Right lobe of liver (tissue), 6 donors: ENCODE measurements around the gene UCK1. TPM values are rescaled to one million over a fixed set of nuclear protein-coding genes. Genes with fewer than 3 reads are reported as not detected.

Source experiments
- ATAC-seq, 4 donors: fragments of 200-7000 bp; cut with Tn5 transposase; one replicate each; pipeline ENCODE4 v1.9.1; 2020; ENCODE audit warnings: mild to moderate bottlenecking in 4 of 4, moderate library complexity in 4 of 4
- DNase-seq, 3 donors: peaks; one replicate each; pipeline ENCODE4 v3.0.0-alpha.2; 2020
- H3K27ac ChIP-seq, 3 donors: fragments of 200-600 bp; one replicate each; pipeline ENCODE4 v1.8.0; 2022
- H3K27me3 ChIP-seq, 2 donors: fragments of 200-600 bp; one replicate each; pipeline ENCODE4 v1.8.0; 2022
- H3K36me3 ChIP-seq, 4 donors: fragments of 200-600 bp; sonication (generic) in 1 of 4; one replicate each; pipeline versions ENCODE4 v1.5.1 to v1.8.0; 2017 to 2022; ENCODE audit warnings: control low read depth in 1 of 4
- H3K4me1 ChIP-seq, 4 donors: fragments of 200-600 bp; sonication (generic) in 1 of 4; one replicate each; pipeline versions ENCODE4 v1.5.1 to v1.8.0; 2017 to 2022; ENCODE audit warnings: control low read depth in 1 of 4
- H3K4me3 ChIP-seq, 3 donors: fragments of 200-600 bp; one replicate each; pipeline ENCODE4 v1.8.0; 2022
- H3K9me3 ChIP-seq, 4 donors: fragments of 200-600 bp; sonication (generic) in 1 of 4; one replicate each; pipeline versions ENCODE4 v1.5.1 to v1.8.0; 2017 to 2022; ENCODE audit warnings: control low read depth in 1 of 4
- CTCF ChIP-seq, 4 donors: fragments of 200-600 bp in 3 of 4; fragments of 450-650 bp in 1 of 4; IDR thresholded peaks; one replicate each; pipeline versions ENCODE4 v1.5.1 to v1.8.0; 2016 to 2022; ENCODE audit warnings: antibody characterized with exemption in 4 of 4, mild to moderate bottlenecking in 2 of 4
- POLR2A ChIP-seq: fragments of 450-650 bp; IDR thresholded peaks from one replicate; pipeline ENCODE4 v1.6.1; 2017; ENCODE audit warnings: antibody characterized with exemption, mild to moderate bottlenecking
- WGBS: methylation state at CpG from one replicate; pipeline ENCODE4 v1.1.6; 2018; ENCODE audit warnings: low coverage, low lambda C conversion rate; ENCODE audit not compliant: insufficient coverage; ENCODE audit errors: missing lambda C conversion rate; 5-methylcytosine and 5-hydroxymethylcytosine counted together
- intact Hi-C, 2 donors: fragments of 100-400 bp; cut with DNase I; formaldehyde crosslinking; loops; one replicate each; pipeline versions ENCODE4 v1.11.2 to v1.14.1; 2022
- total RNA-seq, 6 experiments: library from RNA; depleted of rRNA in 2 of 6; stranded (reverse); fragments of >200 nt in 2 of 6; fragmentation: NEBNext Ultra II Directional in 3 of 6; extraction: Animal tissue kit (Norgen Biotek cat#: 25700) in 3 of 6; gene quantifications; one replicate each; pipeline versions ENCODE4 v1.1.0 to v1.2.4, GENCODE V29; 2016 to 2023
- donor health status: DM: no; HTN: yes; CAD: no.
- donor health status: DM: no; HTN: no; CAD: no.
- donor health status: DM: no; HTN: no; CAD: no.
- donor health status: DM: no; HTN: yes; CAD: no.
- donor health status: DM: no; HTN: yes; CAD: no.

The UCK1 gene
- total RNA-seq, 6 experiments from 2014 or later, result 18.4 to 32.1 (median 27.8) TPM

GRCh38 chr9:131562032-131562959 is 31.2 kb upstream of the UCK1 start:
- Histone ChIP-seq H3K27ac (no peak overlapping the region), H3K36me3 (no peaks in the 10 kb centered on the region), H3K27me3 (no peaks in the 10 kb centered on the region), H3K4me1 (no peaks in the 10 kb centered on the region), H3K9me3 (no peaks in the 10 kb centered on the region), H3K4me3 (no peak overlapping the region)
- DNase-seq (no peak), ATAC-seq (peak in 1 of 4 donors; percentile 34)
- WGBS, result 52% methylated on average over 7 of the region's 9 CpGs
- intact Hi-C loops, result no loop called here
- TF ChIP-seq POLR2A (no peak), CTCF (IDR thresholded peaks at IDR 0.05) (no peak)

GRCh38 chr9:131559421-131560000 is 28.4 kb upstream of the UCK1 start:
- WGBS, result 57% methylated on average over 1 of the region's 1 CpG
- DNase-seq (no peak), ATAC-seq (peak; percentile 23 to 46 (median 30))
- no peaks in the 10 kb centered on the region for H3K36me3 ChIP-seq
- no peaks in the 10 kb centered on the region for H3K27me3 ChIP-seq
- intact Hi-C loops, result no loop called here
- no peak for TF ChIP-seq POLR2A
- TF ChIP-seq CTCF (IDR thresholded peaks at IDR 0.05), result peak in 2 of 4 donors; percentile 27 to 41
- H3K4me3 ChIP-seq, result no peak overlapping the region
- H3K27ac ChIP-seq, result no peak overlapping the region
- H3K9me3 ChIP-seq, result no peaks in the 10 kb centered on the region
- H3K4me1 ChIP-seq, result no peaks in the 10 kb centered on the region

GRCh38 chr9:131557855-131558548 is 26.9 kb upstream of the UCK1 start:
- 80% methylated on average over 1 of the region's 25 CpGs for WGBS

More at GRCh38 chr9:131557855-131558548, 26.9 kb upstream of the UCK1 start:
- TF ChIP-seq CTCF (IDR thresholded peaks at IDR 0.05), result no peak
- no peak for TF ChIP-seq POLR2A
- no peaks in the 10 kb centered on the region for H3K27me3 ChIP-seq
- no peak overlapping the region for H3K27ac ChIP-seq
- DNase-seq (no peak), ATAC-seq (peak in 2 of 4 donors; percentile 10)
- intact Hi-C loops, result no loop called here
- no peaks in the 10 kb centered on the region for H3K9me3 ChIP-seq
- no peaks in the 10 kb centered on the region for H3K4me1 ChIP-seq
- H3K4me3 ChIP-seq, result no peak overlapping the region
- no peaks in the 10 kb centered on the region for H3K36me3 ChIP-seq
